ENCODE data around the gene HAUS8.

The HAUS8 gene

DNA sequence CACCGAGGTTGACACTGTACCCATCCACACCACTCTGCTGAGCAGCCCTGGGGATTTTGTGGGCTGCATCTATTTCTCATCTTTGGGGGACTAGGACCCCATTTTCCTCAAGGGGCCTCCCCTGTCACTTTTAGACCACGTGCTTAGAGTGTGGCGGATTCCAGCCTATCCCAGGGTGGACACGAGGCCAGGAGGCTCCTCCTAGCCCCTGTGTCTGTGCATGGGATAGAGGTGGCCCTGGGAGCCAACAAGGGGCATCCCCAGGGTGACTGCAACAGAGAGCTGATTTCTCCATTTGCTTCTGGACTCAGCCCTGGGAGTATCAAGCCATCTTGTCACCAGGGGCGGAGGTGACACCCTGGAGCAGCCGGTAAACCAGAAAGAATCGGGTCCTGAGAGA lies 72.8 kb downstream of the HAUS8 start:
- TF ChIP-seq ZBTB7A (IDR thresholded peaks at IDR 0.05; ENCODE audit: low read depth) = no peak
- no peak for TF ChIP-seq FOXM1 (IDR thresholded peaks at IDR 0.05; ENCODE audit: borderline replicate concordance, low read depth)
- TF ChIP-seq TAF1 (IDR thresholded peaks at IDR 0.05; ENCODE audit: low read depth) = no peak
- TF ChIP-seq TCF12 (IDR thresholded peaks at IDR 0.05; ENCODE audit: low read depth) = no peak
- TF ChIP-seq, protein P1, sequence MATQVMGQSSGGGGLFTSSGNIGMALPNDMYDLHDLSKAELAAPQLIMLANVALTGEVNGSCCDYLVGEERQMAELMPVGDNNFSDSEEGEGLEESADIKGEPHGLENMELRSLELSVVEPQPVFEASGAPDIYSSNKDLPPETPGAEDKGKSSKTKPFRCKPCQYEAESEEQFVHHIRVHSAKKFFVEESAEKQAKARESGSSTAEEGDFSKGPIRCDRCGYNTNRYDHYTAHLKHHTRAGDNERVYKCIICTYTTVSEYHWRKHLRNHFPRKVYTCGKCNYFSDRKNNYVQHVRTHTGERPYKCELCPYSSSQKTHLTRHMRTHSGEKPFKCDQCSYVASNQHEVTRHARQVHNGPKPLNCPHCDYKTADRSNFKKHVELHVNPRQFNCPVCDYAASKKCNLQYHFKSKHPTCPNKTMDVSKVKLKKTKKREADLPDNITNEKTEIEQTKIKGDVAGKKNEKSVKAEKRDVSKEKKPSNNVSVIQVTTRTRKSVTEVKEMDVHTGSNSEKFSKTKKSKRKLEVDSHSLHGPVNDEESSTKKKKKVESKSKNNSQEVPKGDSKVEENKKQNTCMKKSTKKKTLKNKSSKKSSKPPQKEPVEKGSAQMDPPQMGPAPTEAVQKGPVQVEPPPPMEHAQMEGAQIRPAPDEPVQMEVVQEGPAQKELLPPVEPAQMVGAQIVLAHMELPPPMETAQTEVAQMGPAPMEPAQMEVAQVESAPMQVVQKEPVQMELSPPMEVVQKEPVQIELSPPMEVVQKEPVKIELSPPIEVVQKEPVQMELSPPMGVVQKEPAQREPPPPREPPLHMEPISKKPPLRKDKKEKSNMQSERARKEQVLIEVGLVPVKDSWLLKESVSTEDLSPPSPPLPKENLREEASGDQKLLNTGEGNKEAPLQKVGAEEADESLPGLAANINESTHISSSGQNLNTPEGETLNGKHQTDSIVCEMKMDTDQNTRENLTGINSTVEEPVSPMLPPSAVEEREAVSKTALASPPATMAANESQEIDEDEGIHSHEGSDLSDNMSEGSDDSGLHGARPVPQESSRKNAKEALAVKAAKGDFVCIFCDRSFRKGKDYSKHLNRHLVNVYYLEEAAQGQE (IDR thresholded peaks at IDR 0.05; ENCODE audit: low read depth) = no peak
- TF ChIP-seq YY1 (IDR thresholded peaks at IDR 0.05; ENCODE audit: low read depth) = no peak
- TF ChIP-seq EGR1 (IDR thresholded peaks at IDR 0.05) = no peak
- no peak for TF ChIP-seq NFIC (IDR thresholded peaks at IDR 0.05)
- TF ChIP-seq EP300 (IDR thresholded peaks at IDR 0.05; ENCODE audit: borderline replicate concordance) = no peak

DNA sequence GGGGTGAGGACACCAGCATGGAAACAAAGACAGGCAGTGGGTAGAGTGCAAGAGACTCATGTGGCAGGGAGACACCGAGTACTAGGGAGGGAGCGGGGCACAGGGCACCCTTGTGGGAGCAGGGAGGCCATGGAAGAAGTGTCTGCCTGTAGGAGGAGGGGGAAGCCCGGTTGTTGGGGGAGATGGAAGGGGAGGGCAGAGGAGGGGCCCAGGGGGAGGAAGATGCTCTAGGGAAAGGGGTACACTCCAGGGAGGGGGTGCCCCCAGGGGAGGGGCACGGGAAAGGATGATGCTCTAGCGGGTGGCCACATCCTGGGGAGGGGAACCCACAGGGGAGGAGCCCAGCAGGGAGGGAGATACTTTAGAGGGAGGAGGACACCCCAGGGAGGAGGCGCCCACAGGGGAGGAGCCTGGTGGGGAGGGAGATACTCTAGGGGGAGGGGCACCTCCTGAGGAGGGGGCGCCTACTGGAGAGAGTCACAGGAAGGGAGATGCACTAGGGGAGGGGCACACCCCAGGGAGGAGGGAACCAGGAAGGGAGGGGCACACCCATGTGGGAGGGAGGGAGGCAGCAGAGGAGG lies 73.6 kb downstream of the HAUS8 start:
- TF ChIP-seq NFIC (IDR thresholded peaks at IDR 0.05) (no peak), TCF12 (IDR thresholded peaks at IDR 0.05; ENCODE audit: low read depth) (no peak), CEBPB (IDR thresholded peaks at IDR 0.05) (no peak), ZBTB7A (IDR thresholded peaks at IDR 0.05; ENCODE audit: low read depth) (no peak), TEAD4 (IDR thresholded peaks at IDR 0.05) (no peak), YY1 (IDR thresholded peaks at IDR 0.05; ENCODE audit: low read depth) (no peak), EGR1 (IDR thresholded peaks at IDR 0.05) (no peak), EP300 (IDR thresholded peaks at IDR 0.05; ENCODE audit: borderline replicate concordance) (no peak), CREB1 (IDR thresholded peaks at IDR 0.05; ENCODE audit: low read depth) (no peak), TAF1 (IDR thresholded peaks at IDR 0.05; ENCODE audit: low read depth) (no peak), FOXM1 (IDR thresholded peaks at IDR 0.05; ENCODE audit: borderline replicate concordance, low read depth) (no peak), RAD21 (IDR thresholded peaks at IDR 0.05; ENCODE audit: low read depth) (no peak)
- TF ChIP-seq, protein P2, sequence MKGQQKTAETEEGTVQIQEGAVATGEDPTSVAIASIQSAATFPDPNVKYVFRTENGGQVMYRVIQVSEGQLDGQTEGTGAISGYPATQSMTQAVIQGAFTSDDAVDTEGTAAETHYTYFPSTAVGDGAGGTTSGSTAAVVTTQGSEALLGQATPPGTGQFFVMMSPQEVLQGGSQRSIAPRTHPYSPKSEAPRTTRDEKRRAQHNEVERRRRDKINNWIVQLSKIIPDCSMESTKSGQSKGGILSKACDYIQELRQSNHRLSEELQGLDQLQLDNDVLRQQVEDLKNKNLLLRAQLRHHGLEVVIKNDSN (IDR thresholded peaks at IDR 0.05) = no peak
- TF ChIP-seq, protein P3, sequence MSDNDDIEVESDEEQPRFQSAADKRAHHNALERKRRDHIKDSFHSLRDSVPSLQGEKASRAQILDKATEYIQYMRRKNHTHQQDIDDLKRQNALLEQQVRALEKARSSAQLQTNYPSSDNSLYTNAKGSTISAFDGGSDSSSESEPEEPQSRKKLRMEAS (IDR thresholded peaks at IDR 0.05) = no peak
- TF ChIP-seq, protein P1 (IDR thresholded peaks at IDR 0.05; ENCODE audit: low read depth) = no peak

All from Ishikawa (cell line).